Neural cell (in vitro differentiated cells): Measurements from ENCODE around the gene RCN2.

Source experiments
- EP300 ChIP-seq: fragments of 450-650 bp; conservative IDR thresholded peaks from 2 replicates; pipeline ENCODE4 v1.6.1; 2014; ENCODE audit warnings: antibody characterized with exemption, mild to moderate bottlenecking, moderate library complexity; ENCODE audit not compliant: poor library complexity, severe bottlenecking
- EZH2 ChIP-seq: fragments of 200-600, 300-800 bp; shearing (Covaris generic), sonication (generic); IDR thresholded peaks from 2 replicates; pipeline ENCODE4 v1.6.1; 2014; ENCODE audit warnings: antibody characterized with exemption, low read length, borderline replicate concordance, mild to moderate bottlenecking; ENCODE audit not compliant: insufficient read depth, poor library complexity, severe bottlenecking
- POLR2AphosphoS5 ChIP-seq: IDR thresholded peaks from 2 replicates; pipeline ENCODE4 v1.6.1; 2012
- TF ChIP-seq, protein P1 (sequence below): fragments of 450-650 bp; IDR thresholded peaks from 2 replicates; pipeline ENCODE4 v1.5.1; 2014; ENCODE audit warnings: antibody characterized with exemption, mild to moderate bottlenecking, moderate library complexity; ENCODE audit not compliant: poor library complexity, severe bottlenecking
- TF ChIP-seq, protein P2 (sequence below): IDR thresholded peaks from 2 replicates; pipeline ENCODE4 v1.6.1; 2012; ENCODE audit warnings: borderline replicate concordance

DNA sequence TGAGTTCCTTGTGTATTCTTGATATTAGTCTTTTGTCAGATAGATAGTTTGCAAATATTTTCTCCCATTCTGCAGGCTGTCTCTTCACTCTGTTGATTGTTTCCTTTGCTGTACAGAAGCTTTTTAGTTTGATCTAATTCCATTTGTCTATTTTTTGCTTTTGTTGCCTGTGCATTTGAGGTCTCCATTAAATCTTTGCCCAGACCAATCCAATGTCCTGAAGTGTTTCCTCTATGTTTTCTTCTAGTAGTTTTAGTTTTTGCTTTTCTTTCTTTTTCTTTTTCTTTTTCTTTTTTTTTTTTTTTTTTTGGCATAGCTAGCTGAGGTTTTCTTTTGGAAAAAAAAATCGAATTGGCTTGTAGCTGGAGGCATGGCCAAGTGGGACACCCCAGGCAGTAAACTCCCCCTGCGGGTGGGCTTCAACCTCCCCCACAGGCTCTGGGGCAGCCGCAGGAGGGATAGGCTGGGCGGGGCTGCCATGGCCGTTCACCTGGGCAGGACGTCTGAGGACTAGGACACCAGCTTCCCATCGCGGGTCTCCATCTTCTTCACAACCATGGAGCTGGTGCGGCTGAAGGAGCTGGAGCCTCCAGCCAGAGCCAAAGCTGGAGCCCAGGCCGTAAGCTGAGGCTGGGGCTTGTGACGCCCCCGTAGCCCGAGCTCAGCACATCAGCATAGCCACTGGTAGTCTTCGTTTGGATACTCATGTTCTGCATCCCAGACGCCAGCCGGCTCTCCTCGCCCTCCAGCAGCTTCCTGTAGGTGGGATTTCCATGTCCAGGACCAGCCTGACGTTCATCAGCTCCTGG lies 47.2 kb downstream of the RCN2 start:
- TF ChIP-seq, protein P1, sequence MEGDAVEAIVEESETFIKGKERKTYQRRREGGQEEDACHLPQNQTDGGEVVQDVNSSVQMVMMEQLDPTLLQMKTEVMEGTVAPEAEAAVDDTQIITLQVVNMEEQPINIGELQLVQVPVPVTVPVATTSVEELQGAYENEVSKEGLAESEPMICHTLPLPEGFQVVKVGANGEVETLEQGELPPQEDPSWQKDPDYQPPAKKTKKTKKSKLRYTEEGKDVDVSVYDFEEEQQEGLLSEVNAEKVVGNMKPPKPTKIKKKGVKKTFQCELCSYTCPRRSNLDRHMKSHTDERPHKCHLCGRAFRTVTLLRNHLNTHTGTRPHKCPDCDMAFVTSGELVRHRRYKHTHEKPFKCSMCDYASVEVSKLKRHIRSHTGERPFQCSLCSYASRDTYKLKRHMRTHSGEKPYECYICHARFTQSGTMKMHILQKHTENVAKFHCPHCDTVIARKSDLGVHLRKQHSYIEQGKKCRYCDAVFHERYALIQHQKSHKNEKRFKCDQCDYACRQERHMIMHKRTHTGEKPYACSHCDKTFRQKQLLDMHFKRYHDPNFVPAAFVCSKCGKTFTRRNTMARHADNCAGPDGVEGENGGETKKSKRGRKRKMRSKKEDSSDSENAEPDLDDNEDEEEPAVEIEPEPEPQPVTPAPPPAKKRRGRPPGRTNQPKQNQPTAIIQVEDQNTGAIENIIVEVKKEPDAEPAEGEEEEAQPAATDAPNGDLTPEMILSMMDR, result no peak
- TF ChIP-seq POLR2AphosphoS5 (no peak), EZH2 (no peak), EP300 (no peak)
- TF ChIP-seq, protein P2, sequence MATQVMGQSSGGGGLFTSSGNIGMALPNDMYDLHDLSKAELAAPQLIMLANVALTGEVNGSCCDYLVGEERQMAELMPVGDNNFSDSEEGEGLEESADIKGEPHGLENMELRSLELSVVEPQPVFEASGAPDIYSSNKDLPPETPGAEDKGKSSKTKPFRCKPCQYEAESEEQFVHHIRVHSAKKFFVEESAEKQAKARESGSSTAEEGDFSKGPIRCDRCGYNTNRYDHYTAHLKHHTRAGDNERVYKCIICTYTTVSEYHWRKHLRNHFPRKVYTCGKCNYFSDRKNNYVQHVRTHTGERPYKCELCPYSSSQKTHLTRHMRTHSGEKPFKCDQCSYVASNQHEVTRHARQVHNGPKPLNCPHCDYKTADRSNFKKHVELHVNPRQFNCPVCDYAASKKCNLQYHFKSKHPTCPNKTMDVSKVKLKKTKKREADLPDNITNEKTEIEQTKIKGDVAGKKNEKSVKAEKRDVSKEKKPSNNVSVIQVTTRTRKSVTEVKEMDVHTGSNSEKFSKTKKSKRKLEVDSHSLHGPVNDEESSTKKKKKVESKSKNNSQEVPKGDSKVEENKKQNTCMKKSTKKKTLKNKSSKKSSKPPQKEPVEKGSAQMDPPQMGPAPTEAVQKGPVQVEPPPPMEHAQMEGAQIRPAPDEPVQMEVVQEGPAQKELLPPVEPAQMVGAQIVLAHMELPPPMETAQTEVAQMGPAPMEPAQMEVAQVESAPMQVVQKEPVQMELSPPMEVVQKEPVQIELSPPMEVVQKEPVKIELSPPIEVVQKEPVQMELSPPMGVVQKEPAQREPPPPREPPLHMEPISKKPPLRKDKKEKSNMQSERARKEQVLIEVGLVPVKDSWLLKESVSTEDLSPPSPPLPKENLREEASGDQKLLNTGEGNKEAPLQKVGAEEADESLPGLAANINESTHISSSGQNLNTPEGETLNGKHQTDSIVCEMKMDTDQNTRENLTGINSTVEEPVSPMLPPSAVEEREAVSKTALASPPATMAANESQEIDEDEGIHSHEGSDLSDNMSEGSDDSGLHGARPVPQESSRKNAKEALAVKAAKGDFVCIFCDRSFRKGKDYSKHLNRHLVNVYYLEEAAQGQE, result no peak
